ENCODE data around the gene MTMR3. TPM values are rescaled to one million over a fixed set of nuclear protein-coding genes. Genes with fewer than 3 reads are reported as not detected.

MTMR3 gene
- total and polyA plus RNA-seq, 2 of the 8 experiments (the other 6 are each of a cell fraction or from before 2014, with no cell fraction given) = 16.9 to 18.5 TPM

GRCh38 chr22:29979777-29980321 lies 96.9 kb downstream of the MTMR3 start:
- Histone ChIP-seq H2BK15ac (ENCODE audit: low read length) (no peak overlapping the region), H3K23ac (ENCODE audit: insufficient read length) (no peak overlapping the region), H3K4me3 (ENCODE audit: extremely low read depth in 1 of 4, insufficient read depth in 2 of 4, low read depth in 3 of 4, low read length in 4 of 4) (no peak overlapping the region), H2AK5ac (ENCODE audit: low read depth, low read length) (no peak overlapping the region), H3K14ac (ENCODE audit: insufficient read length) (no peak overlapping the region), H2BK120ac (replicated peaks; ENCODE audit: low read depth, low read length) (no peak overlapping the region), H4K20me1 (replicated peaks in 1 of 2; ENCODE audit: control insufficient read depth in 1 of 2, insufficient read depth in 2 of 2, low read length in 2 of 2) (peaks cover 0 to under 1% of the 10 kb centered on the region in 2 experiments), H3K27ac (ENCODE audit: low read depth, low read length) (no peak overlapping the region), H3K4ac (replicated peaks; ENCODE audit: insufficient read length, low read depth, low read length) (no peak overlapping the region), H2BK12ac (ENCODE audit: low read depth, low read length) (no peak overlapping the region), H3K27me3 (replicated peaks in 1 of 4; ENCODE audit: control insufficient read depth in 3 of 4, extremely low read depth in 1 of 4, insufficient read depth in 3 of 4, low read length in 3 of 4) (no peaks in the 10 kb centered on the region), H3K4me2 (ENCODE audit: insufficient read depth in 1 of 2, low read depth in 2 of 2, low read length in 2 of 2) (no peak overlapping the region), H2AFZ (ENCODE audit: low read length) (no peak overlapping the region), H3K18ac (ENCODE audit: extremely low read depth, low read length) (no peak overlapping the region), H2BK5ac (ENCODE audit: low read depth, low read length) (no peak overlapping the region), H4K91ac (replicated peaks; ENCODE audit: insufficient read length, low read length) (no peak overlapping the region), H3K23me2 (ENCODE audit: low read depth, low read length) (no peaks in the 10 kb centered on the region), H3K56ac (replicated peaks; ENCODE audit: insufficient read length, low read depth, low read length) (no peak overlapping the region), H2BK20ac (ENCODE audit: low read length) (no peak overlapping the region), H3K79me2 (ENCODE audit: control insufficient read depth in 1 of 2, insufficient read depth in 2 of 2, low read length in 2 of 2) (no peaks in the 10 kb centered on the region), H3K9ac (replicated peaks in 1 of 4; ENCODE audit: extremely low read depth in 1 of 4, low read depth in 3 of 4, low read length in 3 of 4) (no peak overlapping the region), H3K9me3 (ENCODE audit: insufficient read depth in 2 of 2, low read depth in 1 of 2, low read length in 1 of 2) (no peaks in the 10 kb centered on the region), H4K5ac (ENCODE audit: insufficient read length, low read depth, low read length) (no peak overlapping the region), H4K8ac (ENCODE audit: extremely low read depth, insufficient read depth, low read length) (no peak overlapping the region), H3K79me1 (ENCODE audit: low read depth, low read length) (no peaks in the 10 kb centered on the region), H3K4me1 (replicated peaks in 1 of 4; ENCODE audit: control insufficient read depth in 3 of 4, insufficient read depth in 4 of 4, low read length in 3 of 4) (no peaks in the 10 kb centered on the region), H3K36me3 (ENCODE audit: control insufficient read depth in 2 of 4, insufficient read depth in 4 of 4, low read length in 3 of 4) (peaks cover 0 to 3% (median 1%) of the 10 kb centered on the region in 4 experiments; a peak in 2 of 8 replicates)
- no peak for DNase-seq (ENCODE audit: low read depth in 1 of 2, low spot score in 2 of 2)
- ChIA-PET POLR2A (ENCODE audit: partially characterized antibody) (no interaction called here), CTCF (ENCODE audit: partially characterized antibody) (interaction anchor here (0.6 to 1.0 kb wide), 6 partner anchors 8 to 290 kb away, joined by 3 to 4 read pairs (median 3); no protein-coding TSS in a partner anchor)
- WGBS, 2 experiments (ENCODE audit: extremely low coverage in 1 of 2, insufficient coverage in 1 of 2, insufficient read length in 1 of 2, insufficient replicate concordance in 2 of 2, low coverage in 1 of 2, low lambda C conversion rate in 2 of 2, missing lambda C conversion rate in 1 of 2) = 84% methylated on average over 3 of the region's 3 CpGs; no CpG with 5 or more reads in 1 of the 2 experiments
- no peak for FAIRE-seq
- no peak for TF ChIP-seq KDM4A (IDR thresholded peaks at IDR 0.05; ENCODE audit: low read depth, low read length, severe bottlenecking)
- no peak for TF ChIP-seq SUZ12 (IDR thresholded peaks at IDR 0.05; ENCODE audit: low read length)
- no peak for TF ChIP-seq SAP30 (IDR thresholded peaks at IDR 0.05; ENCODE audit: insufficient read depth, insufficient replicate concordance, low read length)
- no peak for TF ChIP-seq HDAC2 (IDR thresholded peaks at IDR 0.05; ENCODE audit: borderline replicate concordance in 1 of 2, low read depth in 2 of 2, low read length in 2 of 2)
- TF ChIP-seq RAD21 (IDR thresholded peaks at IDR 0.05 in 1 of 2, conservative IDR thresholded peaks at IDR 0.05 in 1 of 2; ENCODE audit: low read depth in 2 of 2, low read length in 2 of 2) = no peak
- no peak for TF ChIP-seq E2F6 (IDR thresholded peaks at IDR 0.05)
- TF ChIP-seq ZNF274 (IDR thresholded peaks at IDR 0.05; ENCODE audit: borderline replicate concordance, extremely low read depth, low read length) = no peak
- no peak for TF ChIP-seq YY1 (IDR thresholded peaks at IDR 0.05; ENCODE audit: low read depth, low read length)
